Anterior cingulate cortex (tissue), 58 donors: ENCODE measurements around the gene ABCF2.

ENCODE experiments used
- DNase-seq, 58 donors: peaks; one replicate each; lab custom pipeline; 2025; lab: John Stamatoyannopoulos, UW

Gene ABCF2

DNA sequence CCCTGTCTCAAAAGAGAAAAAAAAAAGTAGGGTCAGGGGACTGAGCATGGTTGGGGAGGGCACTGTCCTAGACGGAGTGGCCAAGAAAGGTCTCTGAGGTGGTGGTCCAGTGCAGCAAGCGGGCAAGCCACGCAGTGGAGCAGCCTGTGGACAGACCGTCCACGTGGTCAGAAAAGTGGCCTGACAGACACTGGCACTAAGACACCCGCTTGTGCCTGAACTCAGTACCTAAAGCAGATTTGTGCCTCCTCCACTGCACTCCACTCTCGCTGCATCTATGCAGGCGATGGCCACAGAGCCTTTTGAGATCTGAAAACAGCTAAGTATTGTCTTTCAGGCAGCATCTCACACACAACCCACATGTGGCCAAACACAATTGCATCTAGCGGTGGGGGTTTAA lies 48.8 kb downstream of the ABCF2 start:
- no peak for DNase-seq

DNA sequence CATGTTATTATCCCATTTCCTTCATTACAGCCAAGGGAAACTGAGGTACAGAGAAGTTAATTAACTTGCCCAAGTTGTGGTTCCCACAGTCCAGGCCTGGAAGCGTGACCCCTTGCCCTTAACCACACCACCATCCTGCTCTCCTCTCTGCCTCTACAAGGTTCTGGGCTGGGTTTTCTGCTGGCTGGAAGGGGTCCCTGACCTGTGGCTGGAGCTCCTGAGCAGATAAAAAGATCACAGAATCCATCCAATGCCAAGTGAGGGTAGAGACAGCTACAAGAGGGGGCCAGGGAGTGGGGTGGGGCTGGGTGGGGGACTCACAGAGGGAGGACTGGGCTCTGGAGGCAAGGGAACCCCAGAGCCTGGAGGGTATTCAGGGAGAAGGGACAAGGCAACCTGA lies 49.7 kb downstream of the ABCF2 start:
- DNase-seq, result no peak

DNA sequence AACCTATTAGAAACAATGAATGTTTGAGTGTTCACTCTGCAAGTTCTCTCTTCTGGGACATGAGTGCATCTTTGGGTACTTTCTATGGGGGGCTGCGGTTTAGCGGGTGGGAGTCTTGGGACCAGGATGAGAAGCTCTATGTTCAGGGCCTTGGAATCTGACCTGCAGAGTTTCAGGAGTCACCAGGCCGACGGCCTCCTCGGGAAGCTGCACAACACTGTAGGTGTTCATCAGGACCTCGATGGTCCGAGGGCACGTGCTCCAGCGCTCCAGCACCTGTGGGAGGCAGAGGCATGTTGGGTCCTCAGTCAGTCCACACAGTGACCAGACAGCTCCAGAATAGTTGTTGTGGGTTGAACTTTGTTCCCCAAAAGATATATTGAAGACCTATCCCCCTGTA lies 50.6 kb downstream of the ABCF2 start:
- no peak for DNase-seq

DNA sequence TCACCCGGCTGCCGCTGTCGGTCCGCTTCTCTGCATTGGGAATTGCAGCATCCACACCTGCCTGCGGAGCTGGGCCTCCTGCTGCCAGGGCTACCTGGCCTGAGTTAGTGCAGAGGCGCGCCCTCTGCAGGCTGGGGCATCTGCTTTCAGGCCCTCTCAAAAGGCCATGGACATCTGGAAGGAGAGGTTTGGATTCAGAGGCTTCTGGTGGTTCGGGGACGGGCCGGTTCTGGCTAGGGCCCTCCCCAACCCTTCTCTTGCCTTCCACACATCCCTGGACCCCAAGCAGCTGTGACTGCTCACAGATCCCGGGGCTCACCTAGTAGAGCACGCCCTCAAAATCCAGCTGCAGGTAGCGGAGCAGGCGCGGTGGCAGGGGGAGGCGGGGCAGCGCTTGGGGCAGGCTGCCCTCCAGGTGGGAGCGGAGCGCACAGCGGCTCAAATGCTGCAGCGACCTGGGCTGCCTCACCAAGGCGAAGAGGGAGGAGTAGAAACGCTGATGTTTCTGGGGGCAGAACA lies 51.2 kb downstream of the ABCF2 start:
- no peak for DNase-seq

DNA sequence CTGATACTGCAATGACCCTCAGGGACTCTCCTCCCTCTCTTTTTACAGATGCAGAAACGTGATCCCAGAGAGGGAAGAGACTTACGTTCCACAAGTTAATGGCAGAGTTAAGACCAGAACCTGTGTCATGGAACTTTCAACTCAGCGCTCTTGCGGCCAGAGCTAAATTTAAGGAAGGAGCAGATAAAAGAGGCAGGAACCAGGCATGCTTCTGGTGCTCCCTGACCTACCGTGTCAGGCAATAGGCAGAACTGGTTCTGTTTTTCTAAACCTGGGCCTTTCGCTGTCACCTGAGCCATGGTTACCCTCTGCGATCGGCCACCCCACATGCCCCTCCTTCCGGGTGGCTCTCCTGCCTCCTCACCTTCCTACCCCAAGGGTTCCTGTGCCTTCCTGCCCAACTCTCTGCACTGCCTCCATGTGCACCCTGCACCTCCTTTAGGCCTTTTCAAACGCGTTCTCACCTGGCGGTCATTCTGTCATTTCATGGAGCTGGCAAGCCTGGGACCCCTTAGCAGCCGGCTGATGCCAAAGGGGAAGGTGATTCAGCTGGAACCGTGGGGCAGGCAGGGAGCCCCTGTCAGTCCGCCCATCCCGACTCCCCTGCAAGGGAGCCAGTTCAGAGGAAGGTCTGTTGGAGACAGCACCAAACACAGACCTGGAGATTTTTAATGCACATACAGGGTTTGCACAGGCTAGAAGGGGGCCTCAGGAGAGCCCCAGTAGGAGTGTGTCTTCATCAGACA lies 51.8 kb downstream of the ABCF2 start:
- DNase-seq, result no peak

- DNase-seq, result peak in 10 of 58 donors; percentile 6 to 34 (median 18)
These were observed 52.6 kb downstream of the ABCF2 start for GRCh38 chr7:151174246-151175046.

DNA sequence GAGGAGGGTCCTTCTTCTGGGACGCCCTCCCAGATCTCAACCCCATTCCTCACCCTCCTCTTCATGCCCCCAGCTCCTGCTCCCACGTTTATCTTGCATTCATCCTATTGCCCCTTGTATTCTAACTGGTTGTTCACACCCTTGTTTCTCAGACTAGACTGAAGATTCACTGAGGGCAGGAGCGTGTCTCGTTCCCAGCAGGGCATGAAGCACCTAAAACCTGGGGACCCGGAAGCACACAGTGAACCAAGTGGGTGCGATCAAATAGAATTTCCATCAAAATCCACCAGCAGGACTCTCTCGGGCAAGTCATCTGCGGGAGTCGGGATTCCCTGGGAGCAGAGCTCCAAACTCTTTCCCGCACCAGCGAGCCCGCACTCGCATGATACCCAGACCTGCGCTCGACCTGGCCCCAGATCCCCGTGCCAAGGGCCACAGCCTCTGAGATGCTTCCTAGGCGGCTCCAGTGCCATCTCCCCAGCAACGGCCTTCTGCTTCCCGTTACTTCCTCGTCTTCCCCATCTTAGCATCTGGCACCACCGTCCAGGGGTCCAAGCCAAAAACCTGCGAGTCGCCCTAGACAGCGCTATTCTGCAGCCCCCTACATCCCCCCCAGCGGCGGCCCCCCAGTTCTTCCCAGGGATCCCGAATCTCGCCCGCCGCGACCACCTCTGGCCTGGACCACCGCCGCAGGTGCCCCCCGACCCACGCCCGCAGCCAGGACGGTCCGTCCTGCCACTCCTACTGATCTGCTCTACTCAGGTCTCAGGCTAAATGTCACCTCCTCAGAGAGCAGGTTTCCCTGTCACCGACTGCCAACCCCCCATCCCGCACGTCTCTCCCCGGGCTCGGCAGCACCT lies 53.4 kb downstream of the ABCF2 start:
- DNase-seq, result no peak

DNA sequence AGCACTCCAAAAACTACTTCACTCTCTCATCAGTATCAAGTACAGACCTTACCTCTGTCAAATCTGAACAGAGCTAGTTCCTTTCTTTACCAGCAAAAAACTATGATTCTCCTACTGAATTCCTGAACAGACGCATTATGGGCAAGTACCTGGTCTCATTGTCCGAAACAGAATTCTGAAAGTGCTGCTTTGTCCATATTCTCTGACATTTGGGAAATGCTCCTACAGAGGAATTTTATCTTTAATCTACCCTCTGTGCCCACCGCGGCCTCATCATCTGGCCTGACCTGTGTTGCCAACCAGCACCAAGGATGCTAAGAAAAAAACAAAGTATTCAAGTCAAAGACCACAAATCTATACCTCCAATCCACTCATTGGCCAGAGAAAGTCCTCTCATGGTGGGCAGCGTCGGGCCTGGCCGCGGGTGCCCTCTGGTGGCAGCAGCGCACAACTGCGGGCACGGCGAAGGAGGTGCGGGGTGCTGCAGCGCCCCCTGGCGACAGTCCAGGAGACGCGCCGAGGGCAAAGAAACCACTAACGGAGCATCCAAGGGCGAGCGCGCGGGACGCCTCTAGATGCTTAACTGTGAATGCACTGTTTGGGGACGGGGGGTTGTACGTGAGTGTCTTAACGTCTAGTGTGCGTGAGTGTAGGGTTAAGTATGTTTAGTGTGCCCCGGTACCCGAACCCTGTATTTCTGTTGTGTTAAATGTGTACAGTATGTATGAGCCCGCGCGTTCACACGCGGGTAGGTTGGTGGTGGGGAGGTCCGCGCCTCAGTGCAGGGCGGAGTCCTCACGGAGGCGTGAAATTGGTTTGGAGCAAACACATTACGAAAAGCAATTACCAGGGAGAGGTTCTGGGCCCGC lies 54.5 kb downstream of the ABCF2 start:
- DNase-seq, result peak in 57 of 58 donors; percentile 6 to 84 (median 63)

- DNase-seq, result no peak
These were observed 58.2 kb downstream of the ABCF2 start for GRCh38 chr7:151168787-151169162.

DNA sequence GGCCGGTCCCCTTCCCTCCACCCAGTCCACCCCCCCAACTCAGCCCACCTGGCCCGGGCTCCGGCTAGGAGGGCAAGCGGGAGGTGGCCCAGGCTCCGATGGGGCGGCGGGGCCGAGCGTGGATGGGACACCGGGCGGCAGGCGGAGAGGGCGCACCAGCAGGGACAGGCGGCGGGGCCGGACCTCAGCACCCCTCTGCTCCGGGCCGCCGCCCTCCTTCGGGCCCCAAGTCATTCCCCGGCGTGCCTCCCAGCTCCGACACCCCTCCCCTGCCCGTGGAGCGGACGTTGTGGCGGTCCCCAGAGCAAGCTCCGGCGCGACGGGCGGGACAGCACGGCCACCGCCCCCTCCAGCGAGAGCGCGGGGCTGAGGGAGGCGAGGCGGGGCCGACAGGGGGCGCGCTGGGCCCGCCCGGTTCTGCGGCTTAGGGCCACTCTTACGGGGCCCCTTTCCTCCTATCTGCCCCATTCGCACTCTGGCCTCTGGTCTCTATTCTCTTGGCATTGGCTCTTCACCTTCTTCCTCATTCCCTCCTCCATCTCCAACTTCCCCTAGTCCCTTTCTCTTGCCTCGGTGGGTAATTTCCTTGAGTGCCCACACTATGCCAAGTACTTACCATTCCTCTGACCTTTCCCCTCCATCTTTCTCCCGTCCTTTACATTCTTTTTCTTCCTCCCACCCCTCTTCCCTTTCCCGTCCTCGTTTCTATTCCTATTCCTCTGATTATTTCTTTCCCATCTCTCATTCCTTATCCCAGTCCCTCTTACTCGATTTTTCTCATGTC lies 58.8 kb downstream of the ABCF2 start:
- peak in 1 of 58 donors; percentile 11 for DNase-seq

GRCh38 chr7:151167197-151167961 lies 59.6 kb downstream of the ABCF2 start, which contains the start of gene GBX1:
Gene GBX1, minus strand, starts transcription at chr7:151167694. Its CDS starts 146 bp downstream, at chr7:151167548.
- DNase-seq, result no peak

DNA sequence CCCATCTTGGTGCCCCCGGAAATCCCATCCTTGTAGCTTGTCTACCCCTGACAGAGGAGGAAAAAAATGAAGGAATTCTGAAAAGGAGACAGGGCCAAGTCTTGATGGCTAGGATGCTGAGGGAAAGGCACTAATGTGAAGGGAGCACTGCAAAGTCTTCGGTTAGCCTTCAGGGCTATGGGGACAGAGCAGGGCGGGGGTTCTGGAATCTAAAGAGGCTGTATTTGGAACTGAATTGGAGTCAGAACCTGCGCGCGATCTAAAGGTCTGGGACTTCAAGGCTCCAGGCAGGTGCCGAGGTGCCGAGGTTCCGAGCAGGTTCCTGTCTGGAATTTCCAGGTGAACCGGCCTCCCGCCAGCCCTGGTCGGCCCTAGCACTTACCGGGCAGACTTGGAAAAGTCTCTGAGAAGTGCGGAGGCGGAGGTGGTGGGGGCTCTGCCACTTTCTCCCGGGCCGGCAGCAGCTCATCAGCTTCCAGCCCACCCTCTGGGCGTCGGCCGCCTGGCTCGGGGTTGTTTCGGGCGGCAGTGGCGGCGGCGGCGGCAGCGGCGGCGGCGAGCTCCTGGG lies 60.3 kb downstream of the ABCF2 start:
- DNase-seq, result no peak
